Ascending aorta (tissue), 2 donors: ENCODE data around the gene MRPS18B. TPM values are rescaled to one million over a fixed set of nuclear protein-coding genes. Genes with fewer than 3 reads are reported as not detected.
A peak's percentile ranks its signal among the peaks of the same experiment; 100 is the strongest.

ENCODE experiments used
- DNase-seq, 2 donors: peaks; one replicate each; pipeline ENCODE4 v3.0.0-alpha.2; 2019; ENCODE audit warnings: low spot score in 2 of 2
- H3K27ac ChIP-seq, 2 donors: fragments of 200-600 bp; sonication (generic); one replicate each; pipeline ENCODE4 v1.5.1; 2016 to 2017; ENCODE audit warnings: mild to moderate bottlenecking in 1 of 2
- H3K27me3 ChIP-seq: fragments of 200-600 bp; sonication (generic); one replicate; pipeline ENCODE4 v1.5.1; 2017
- H3K36me3 ChIP-seq, 2 donors: fragments of 200-600 bp; sonication (generic); one replicate each; pipeline ENCODE4 v1.5.1; 2016
- H3K4me1 ChIP-seq, 2 donors: fragments of 200-600 bp; sonication (generic); one replicate each; pipeline ENCODE4 v1.5.1; 2016 to 2017; ENCODE audit warnings: mild to moderate bottlenecking in 1 of 2
- H3K4me3 ChIP-seq, 2 donors: fragments of 200-600 bp; sonication (generic); one replicate each; pipeline ENCODE4 v1.5.1; 2016 to 2017; ENCODE audit warnings: mild to moderate bottlenecking in 1 of 2
- H3K9me3 ChIP-seq, 2 donors: fragments of 200-600 bp; sonication (generic); one replicate each; pipeline ENCODE4 v1.5.1; 2016
- CTCF ChIP-seq, 3 experiments: fragments of 200-600 bp in 2 of 3; fragments of 450-650 bp in 1 of 3; sonication (generic) in 2 of 3; IDR thresholded peaks; one replicate each; pipeline ENCODE4 v1.5.1; 2016 to 2019; ENCODE audit warnings: antibody characterized with exemption in 3 of 3, mild to moderate bottlenecking in 1 of 3, moderate library complexity in 1 of 3
- intact Hi-C: fragments of 100-400 bp; cut with DNase I; formaldehyde crosslinking; loops from one replicate; pipeline ENCODE4 v1.15.1; 2023
- total RNA-seq: library from RNA; depleted of rRNA; stranded (reverse); fragments of >200 nt; gene quantifications from one replicate; pipeline ENCODE4 v1.1.0, GENCODE V29; 2016

The MRPS18B gene
- total RNA-seq, 1 donor from 2014 or later: 33.0 TPM

GRCh38 chr6:30619561-30619960, 1.9 kb downstream of the MRPS18B start:
- Histone ChIP-seq H3K4me3 (no peak overlapping the region), H3K27me3 (no peaks in the 10 kb centered on the region), H3K4me1 (peaks cover 8 to 14% of the 10 kb centered on the region in 2 donors), H3K9me3 (no peaks in the 10 kb centered on the region), H3K36me3 (peaks cover 44 to 63% of the 10 kb centered on the region in 2 donors), H3K27ac (no peak overlapping the region)
- intact Hi-C loops: loop anchor here (5.0 to 10.0 kb wide), 4 partner anchors 123 to 1003 kb away; partner anchors contain the start of genes ATP6V1G2, DDX39B, FLOT1 and IER3
- no peak for DNase-seq
- TF ChIP-seq CTCF (IDR thresholded peaks at IDR 0.05): no peak

- Histone ChIP-seq H3K27me3 (no peaks in the 10 kb centered on the region), H3K36me3 (peaks cover 36 to 72% of the 10 kb centered on the region in 2 donors), H3K27ac (no peak overlapping the region), H3K4me1 (peaks cover 0 to 8% of the 10 kb centered on the region in 2 donors), H3K9me3 (no peaks in the 10 kb centered on the region), H3K4me3 (no peak overlapping the region)
- intact Hi-C loops: no loop called here
- no peak for DNase-seq
- TF ChIP-seq CTCF (IDR thresholded peaks at IDR 0.05): no peak
Observed at GRCh38 chr6:30625511-30625910, 7.9 kb downstream of the MRPS18B start.

- Histone ChIP-seq H3K9me3 (no peaks in the 10 kb centered on the region), H3K4me3 (peak within 1 kb of the TSS; percentile 59 to 62), H3K4me1 (peaks cover 0 to 8% of the 10 kb centered on the region in 2 donors), H3K27me3 (no peaks in the 10 kb centered on the region), H3K27ac (peak within 1 kb of the TSS; percentile 84 to 92), H3K36me3 (peaks cover 26 to 64% of the 10 kb centered on the region in 2 donors)
- intact Hi-C loops: no loop called here
- peak; percentile 55 to 95 for DNase-seq
- TF ChIP-seq CTCF (IDR thresholded peaks at IDR 0.05): peak; percentile 26 to 40 (median 27)
Observed at GRCh38 chr6:30626484-30627366, 9.1 kb downstream of the MRPS18B start, which contains the start of gene ATAT1. Gene ATAT1 (plus strand): TSS chr6:30626874.

GRCh38 chr6:30635834-30636233, 18.2 kb downstream of the MRPS18B start:
- H3K27ac ChIP-seq: no peak overlapping the region
- H3K9me3 ChIP-seq: no peaks in the 10 kb centered on the region
- H3K4me1 ChIP-seq: no peaks in the 10 kb centered on the region
- intact Hi-C loops: no loop called here
- H3K27me3 ChIP-seq: no peaks in the 10 kb centered on the region
- no peak overlapping the region for H3K4me3 ChIP-seq
- peaks cover 12 to 24% of the 10 kb centered on the region in 2 donors for H3K36me3 ChIP-seq
- no peak for DNase-seq
- TF ChIP-seq CTCF (IDR thresholded peaks at IDR 0.05): no peak

- TF ChIP-seq CTCF (IDR thresholded peaks at IDR 0.05): no peak
- H3K9me3 ChIP-seq: no peaks in the 10 kb centered on the region
- H3K4me3 ChIP-seq: no peak overlapping the region
- H3K27ac ChIP-seq: no peak overlapping the region
- intact Hi-C loops: no loop called here
- H3K27me3 ChIP-seq: no peaks in the 10 kb centered on the region
- H3K36me3 ChIP-seq: peaks cover 12 to 30% of the 10 kb centered on the region in 2 donors
- no peaks in the 10 kb centered on the region for H3K4me1 ChIP-seq
- no peak for DNase-seq
Observed at GRCh38 chr6:30640481-30640880, 22.8 kb downstream of the MRPS18B start.
